NCI-H510A (cell line): ENCODE data around the gene DPP6.

ENCODE experiments used
- DNase-seq: peaks from one replicate; lab custom pipeline; 2025; lab: John Stamatoyannopoulos, UW

The DPP6 gene

DNA sequence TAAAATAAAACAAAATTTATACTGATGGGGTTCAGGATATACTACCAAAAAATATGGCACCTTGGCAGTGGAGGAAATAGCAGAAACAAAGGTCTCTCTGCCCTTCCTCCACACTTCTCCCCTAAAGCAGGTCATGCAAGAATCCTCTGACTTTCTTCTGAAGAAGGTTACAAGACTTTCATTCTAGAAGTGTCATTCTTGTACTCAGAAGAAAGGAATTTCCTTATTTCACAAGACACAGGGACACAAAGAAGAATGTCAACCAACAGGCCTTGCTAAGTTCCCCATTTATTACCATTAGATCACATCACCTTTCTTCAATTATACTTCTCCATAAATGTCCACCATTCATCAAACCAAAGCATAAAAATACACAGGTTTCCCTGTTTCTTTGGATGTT lies 480.6 kb downstream of the DPP6 start:
- DNase-seq = no peak

- no peak for DNase-seq
These were observed 488.4 kb downstream of the DPP6 start for GRCh38 chr7:154540596-154540995.

GRCh38 chr7:154541606-154542005 lies 489.4 kb downstream of the DPP6 start:
- no peak for DNase-seq

DNA sequence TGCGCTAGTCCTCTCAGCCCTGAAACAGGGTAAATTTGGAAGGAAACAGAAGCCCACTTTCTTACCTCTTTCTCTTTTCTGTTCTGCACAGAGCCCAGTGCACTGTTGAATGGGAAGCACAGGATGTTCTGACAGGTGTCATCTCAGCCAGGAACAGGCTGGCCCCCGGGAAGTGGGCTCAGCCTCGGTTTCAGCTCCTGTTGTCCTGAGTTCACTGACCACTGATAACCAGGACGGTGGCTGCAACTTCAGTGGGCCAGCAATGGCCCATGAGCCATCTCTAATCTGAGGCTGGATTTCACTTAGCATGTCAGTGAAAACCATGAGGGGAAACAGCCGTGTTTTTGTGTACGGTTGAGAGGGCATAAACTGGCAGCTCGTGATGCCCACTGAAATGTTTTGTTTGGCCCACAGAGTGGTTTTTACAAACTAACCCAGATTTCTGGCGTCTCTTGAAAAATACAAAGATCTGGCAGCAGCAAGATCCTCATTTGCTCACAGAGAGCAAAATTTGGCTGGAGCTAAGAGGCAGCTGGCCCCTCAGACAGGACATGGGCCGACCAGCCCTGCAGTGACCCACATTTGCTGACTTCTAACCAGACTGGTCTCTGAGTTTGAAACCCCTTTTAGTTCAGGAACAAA lies 494.9 kb downstream of the DPP6 start:
- DNase-seq = no peak

DNA sequence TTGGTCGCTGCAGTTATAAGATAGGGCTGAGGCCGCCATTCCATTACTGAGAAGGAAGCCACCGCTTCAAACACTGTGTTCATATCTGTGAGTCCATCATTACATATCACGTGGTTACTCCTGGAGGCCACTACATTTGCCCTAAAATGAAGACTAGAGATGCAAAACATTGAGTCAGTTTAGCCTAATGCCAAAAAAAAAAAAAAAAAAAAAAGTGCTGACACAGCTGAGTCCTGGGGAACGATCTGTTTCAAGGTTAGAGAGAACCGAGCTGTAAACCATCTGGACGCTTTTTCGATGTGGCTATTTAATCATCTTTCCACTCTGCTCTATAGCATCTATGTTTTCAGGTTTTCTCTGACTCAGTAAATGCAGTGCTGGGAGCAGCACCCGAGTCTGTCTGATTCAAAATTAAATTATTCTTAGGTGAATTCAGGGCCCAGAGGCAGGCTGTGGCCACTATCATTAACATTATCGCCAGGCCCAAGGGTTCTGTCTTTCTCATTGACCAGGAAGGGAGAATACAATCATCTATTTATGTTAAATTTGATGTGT lies 501.6 kb downstream of the DPP6 start:
- no peak for DNase-seq

DNA sequence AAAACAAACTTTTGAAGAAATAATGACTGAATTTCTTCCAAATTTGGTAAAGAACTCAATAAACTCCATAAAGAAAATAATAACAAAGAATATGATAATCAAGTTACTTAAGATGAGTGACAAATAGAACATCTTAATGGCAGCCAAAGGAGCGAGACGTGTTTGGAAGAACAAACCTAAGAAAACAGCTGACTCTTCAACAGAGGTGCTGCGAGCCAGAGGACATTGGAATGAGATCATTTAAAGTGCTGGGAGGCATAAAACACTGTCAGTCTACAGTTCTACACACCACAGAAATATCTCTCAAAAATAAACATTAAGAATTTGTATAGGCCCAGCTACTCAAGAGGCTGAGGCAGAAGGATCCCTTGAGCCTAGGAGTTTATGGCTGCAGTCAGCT lies 507.3 kb downstream of the DPP6 start:
- DNase-seq = no peak

DNA sequence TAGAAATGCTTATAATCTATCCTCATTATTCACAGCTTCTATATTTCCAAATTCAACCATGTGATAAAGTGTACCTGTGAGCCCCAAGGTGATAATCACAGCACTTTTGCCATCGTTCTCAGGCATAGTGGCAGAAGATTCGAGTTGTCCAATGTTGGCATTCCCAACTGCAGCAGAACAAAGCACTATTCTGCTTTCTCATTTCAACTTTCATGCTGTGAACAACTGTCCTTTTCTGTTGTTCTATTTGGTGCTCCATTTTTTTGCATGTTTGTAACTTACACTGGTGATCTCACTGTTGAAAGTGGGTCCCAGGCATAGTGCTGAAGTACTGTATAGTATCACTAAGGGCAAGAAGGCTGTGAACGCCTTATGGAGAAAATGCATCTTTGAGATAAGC lies 512.5 kb downstream of the DPP6 start:
- no peak for DNase-seq

- no peak for DNase-seq
These were observed 514.7 kb downstream of the DPP6 start for GRCh38 chr7:154566877-154567276.

GRCh38 chr7:154568346-154568745 lies 516.1 kb downstream of the DPP6 start:
- DNase-seq = no peak

DNA sequence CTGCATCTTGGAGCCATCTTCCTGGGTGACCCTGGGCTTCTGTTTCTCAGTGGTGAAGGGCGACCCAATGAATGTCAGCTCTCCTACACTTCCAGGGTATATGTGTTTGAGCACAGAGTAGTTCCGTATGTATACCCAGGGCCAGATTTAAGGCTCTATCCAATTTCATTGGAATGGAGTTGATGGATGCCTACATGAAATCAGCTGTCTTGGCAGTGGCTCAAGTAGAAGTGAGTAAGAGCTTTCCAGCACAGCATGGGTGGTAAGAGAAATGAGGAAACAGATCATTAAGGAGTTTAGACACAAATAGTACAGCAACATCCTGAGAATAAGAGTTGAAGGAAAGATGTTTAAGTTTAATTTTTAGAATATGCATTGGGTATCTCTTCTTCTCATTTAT lies 517.7 kb downstream of the DPP6 start:
- no peak for DNase-seq

DNA sequence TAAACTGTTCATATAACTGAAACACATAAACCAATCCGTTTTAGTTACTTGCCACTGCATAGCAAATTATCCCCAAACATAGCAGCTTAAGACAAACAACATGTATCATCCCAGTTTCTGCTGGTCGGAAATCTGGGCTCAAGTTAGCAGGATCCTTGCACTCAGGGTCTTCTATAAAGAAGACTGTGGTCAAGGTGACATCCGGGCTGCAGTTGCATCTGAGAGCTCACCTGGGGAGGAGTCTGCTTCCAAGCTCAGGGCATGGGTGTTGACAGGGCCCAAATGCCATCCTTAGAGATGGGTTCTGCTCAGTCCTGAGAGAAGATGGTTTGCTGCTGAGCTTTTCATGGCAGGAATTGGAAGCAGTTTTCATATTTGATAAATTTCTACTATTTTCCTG lies 519.6 kb downstream of the DPP6 start:
- no peak for DNase-seq

GRCh38 chr7:154574235-154574634 lies 522.0 kb downstream of the DPP6 start:
- DNase-seq = no peak

DNA sequence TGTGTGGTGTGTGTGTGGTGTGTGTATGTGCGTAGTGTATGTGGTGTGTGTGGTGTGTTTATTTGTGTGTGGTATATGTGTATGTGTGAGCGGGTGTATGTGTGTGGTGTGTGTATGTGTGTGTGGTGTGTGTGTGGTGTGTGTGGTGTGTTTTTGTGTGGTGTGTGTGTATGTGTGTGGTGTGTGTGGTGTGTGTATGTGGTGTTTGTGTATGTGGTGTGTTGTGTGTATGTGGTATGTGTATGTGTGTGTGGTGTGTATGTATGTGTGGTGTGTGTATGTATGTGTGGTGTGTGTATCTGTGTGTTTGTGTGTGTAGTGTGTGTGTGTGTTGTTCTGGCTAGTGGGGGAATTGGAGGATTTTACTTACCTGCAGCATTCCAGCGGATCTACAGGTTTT lies 523.3 kb downstream of the DPP6 start:
- no peak for DNase-seq

GRCh38 chr7:154576604-154577003 lies 524.4 kb downstream of the DPP6 start:
- no peak for DNase-seq

- DNase-seq = no peak
These were observed 525.1 kb downstream of the DPP6 start for GRCh38 chr7:154577141-154577873.

- no peak for DNase-seq
These were observed 526.1 kb downstream of the DPP6 start for GRCh38 chr7:154578336-154578735.

- DNase-seq = no peak
These were observed 527.5 kb downstream of the DPP6 start for GRCh38 chr7:154579711-154580110.

- no peak for DNase-seq
These were observed 529.2 kb downstream of the DPP6 start for GRCh38 chr7:154581251-154581890.

- DNase-seq = no peak
These were observed 531.3 kb downstream of the DPP6 start for GRCh38 chr7:154583454-154583853.

GRCh38 chr7:154584352-154585252 lies 532.4 kb downstream of the DPP6 start:
- DNase-seq = no peak

DNA sequence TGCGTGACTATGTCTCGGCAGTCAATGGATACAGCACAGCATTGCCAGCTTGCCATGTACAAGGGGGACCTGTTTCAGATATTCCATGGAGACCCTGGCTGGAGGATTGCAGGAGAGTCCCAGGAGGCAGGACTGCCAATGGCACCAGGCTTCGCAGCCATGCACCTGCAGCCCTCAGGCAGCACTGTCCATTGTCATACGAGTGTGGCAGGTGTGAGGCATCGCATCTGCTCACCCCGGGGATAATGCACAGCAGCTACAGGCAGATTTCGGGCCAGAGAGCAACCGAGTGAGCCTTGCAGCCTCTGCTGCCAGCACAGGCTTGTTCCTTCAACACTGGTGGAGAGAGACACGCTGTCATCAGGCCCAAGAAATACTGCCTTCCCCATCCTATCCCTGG lies 535.6 kb downstream of the DPP6 start:
- no peak for DNase-seq

DNA sequence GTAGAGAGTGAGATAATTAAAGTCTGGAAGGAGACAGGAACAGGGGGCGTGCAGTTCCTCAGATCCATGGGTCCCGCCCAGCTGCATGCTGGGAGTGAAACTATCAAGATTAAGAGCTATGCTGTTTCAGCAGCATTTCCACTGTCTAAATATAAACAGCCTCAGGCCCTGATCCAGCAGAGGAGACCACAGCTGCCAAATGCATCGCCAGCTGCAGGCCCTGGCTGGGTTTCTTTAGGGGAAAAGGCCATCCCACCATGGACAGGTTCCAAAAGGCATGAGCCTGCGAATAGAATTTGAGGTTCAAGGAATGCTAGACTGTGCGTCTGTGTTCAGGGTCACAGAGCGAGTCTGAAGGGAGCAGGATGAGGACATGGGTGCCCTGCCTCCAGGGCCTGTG lies 539.3 kb downstream of the DPP6 start:
- no peak for DNase-seq
